PC-9 (cell line): ENCODE data around the gene LCE1B. TPM values are rescaled to one million over a fixed set of nuclear protein-coding genes. Genes with fewer than 3 reads are reported as not detected.

Source experiments
- BruUV-seq: library from RNA; stranded (reverse); fragments of 400-500 nt; replicated peaks from 2 replicates; lab custom pipeline; 2021; lab: Mats Ljungman, UMichigan
- CTCF ChIA-PET: fragments of 300-600 bp; sonication (Branson Sonifier 250); formaldehyde crosslinking; loops from one replicate; lab custom pipeline; 2022; ENCODE audit warnings: antibody characterized with exemption; lab: Charles Lee
- POLR2A ChIA-PET: fragments of 300-600 bp; sonication (Branson Sonifier 250); formaldehyde crosslinking; loops from one replicate; lab custom pipeline; 2022; ENCODE audit warnings: antibody characterized with exemption; ENCODE audit not compliant: unreplicated experiment; lab: Charles Lee
- DNase-seq, 2 experiments: peaks; one replicate each; pipeline versions ENCODE4 v3.0.0 to v3.0.0-alpha.2; 2015 to 2022; ENCODE audit warnings: mixed read lengths in 1 of 2
- H2AFZ ChIP-seq: fragments of 200-600 bp; sonication (generic); 2 replicates; pipeline ENCODE4 v1.8.1; 2017; ENCODE audit warnings: antibody characterized with exemption
- H3F3A ChIP-seq: fragments of 200-600 bp; sonication (generic); 2 replicates; pipeline ENCODE4 v1.8.1; 2017; ENCODE audit warnings: antibody characterized with exemption, mild to moderate bottlenecking, low read depth; ENCODE audit not compliant: insufficient read depth
- H3K27ac ChIP-seq: fragments of 200-600 bp; sonication (generic); 2 replicates; pipeline ENCODE4 v1.6.1; 2016; ENCODE audit warnings: mixed run types
- H3K27me3 ChIP-seq: fragments of 200-600 bp; sonication (generic); 2 replicates; pipeline ENCODE4 v1.6.1; 2016; ENCODE audit warnings: low read depth, mixed run types; ENCODE audit not compliant: insufficient read depth
- H3K36me3 ChIP-seq: fragments of 200-600 bp; sonication (generic); 2 replicates; pipeline ENCODE4 v1.6.1; 2016; ENCODE audit warnings: low read depth, mixed run types
- H3K4me1 ChIP-seq: fragments of 200-600 bp; sonication (generic); replicated peaks from 2 replicates; pipeline ENCODE4 v1.6.1; 2016; ENCODE audit warnings: mixed run types; ENCODE audit not compliant: insufficient read depth
- H3K4me2 ChIP-seq: fragments of 200-600 bp; sonication (generic); 2 replicates; pipeline ENCODE4 v1.6.1; 2017; ENCODE audit warnings: mixed run types
- H3K4me3 ChIP-seq: fragments of 200-600 bp; sonication (generic); 2 replicates; pipeline ENCODE4 v1.6.1; 2016; ENCODE audit warnings: mixed run types
- H3K79me2 ChIP-seq: fragments of 200-600 bp; sonication (generic); 2 replicates; pipeline ENCODE4 v1.6.1; 2017; ENCODE audit warnings: low read depth, mixed run types
- H3K9me2 ChIP-seq: fragments of 200-600 bp; sonication (generic); 2 replicates; pipeline ENCODE4 v1.8.1; 2017; ENCODE audit warnings: mild to moderate bottlenecking; ENCODE audit not compliant: insufficient read depth
- H3K9me3 ChIP-seq: fragments of 200-600 bp; sonication (generic); 2 replicates; pipeline ENCODE4 v1.8.1; 2016; ENCODE audit warnings: low read depth; ENCODE audit not compliant: insufficient read depth
- H4K20me1 ChIP-seq: fragments of 200-600 bp; sonication (generic); 2 replicates; pipeline ENCODE4 v1.8.1; 2017; ENCODE audit not compliant: insufficient read depth
- CTCF ChIP-seq: fragments of 200-600 bp; sonication (generic); conservative IDR thresholded peaks from 2 replicates; pipeline ENCODE4 v1.6.1; 2017; ENCODE audit warnings: mixed run types, antibody characterized with exemption, mild to moderate bottlenecking, moderate library complexity
- EZH2 ChIP-seq: fragments of 200-600 bp; sonication (generic); IDR thresholded peaks from 2 replicates; pipeline ENCODE4 v1.8.0; 2017; ENCODE audit warnings: antibody characterized with exemption, low read depth
- intact Hi-C: fragments of 100-400 bp; cut with micrococcal nuclease; formaldehyde crosslinking; loops from one replicate; pipeline ENCODE4 v1.10.0; 2022; ENCODE audit not compliant: unreplicated experiment
- total RNA-seq: library from RNA; stranded (reverse); gene quantifications from 2 replicates; pipeline ENCODE4 v1.2.3, GENCODE V29; 2021

Gene LCE1B
- total RNA-seq, 1 experiment from 2014 or later = not detected

DNA sequence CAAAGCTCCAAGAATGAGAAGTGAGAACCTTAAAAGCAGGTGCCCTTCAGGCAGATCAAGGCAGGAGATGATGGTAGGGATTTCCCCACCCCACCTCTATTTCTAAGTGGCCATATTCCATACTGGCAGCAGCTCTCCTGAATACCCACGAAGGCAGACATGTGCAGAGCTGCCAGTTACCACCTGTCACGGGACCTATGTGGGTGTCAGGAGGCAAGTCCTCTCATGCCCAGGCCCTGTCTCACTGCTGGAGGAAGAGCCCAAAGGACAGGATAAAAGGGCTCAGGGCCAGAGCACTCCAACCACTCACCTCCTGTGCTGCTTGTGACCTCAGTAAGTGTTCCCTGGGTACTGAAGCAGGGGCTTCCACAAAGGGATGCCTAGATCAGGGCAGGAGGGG lies 721 bp upstream of the LCE1B start:
- ChIA-PET POLR2A (no interaction called here), CTCF (no interaction called here)
- no peaks in the 10 kb centered on the region for H3K9me2 ChIP-seq
- BruUV-seq = no TSS peak
- H3K4me1 ChIP-seq = no peaks in the 10 kb centered on the region
- H3K36me3 ChIP-seq = no peaks in the 10 kb centered on the region
- no peak overlapping the region for H3K4me3 ChIP-seq
- no peak overlapping the region for H3K4me2 ChIP-seq
- no peak overlapping the region for H3K27ac ChIP-seq
- intact Hi-C loops = no loop called here
- H3K27me3 ChIP-seq = peaks cover 40% of the 10 kb centered on the region
- H3K79me2 ChIP-seq = no peaks in the 10 kb centered on the region
- DNase-seq = no peak
- H3F3A ChIP-seq = no peaks in the 10 kb centered on the region
- H2AFZ ChIP-seq = no peak overlapping the region
- H4K20me1 ChIP-seq = no peaks in the 10 kb centered on the region
- TF ChIP-seq CTCF (no peak), EZH2 (no peak)
- H3K9me3 ChIP-seq = no peaks in the 10 kb centered on the region

DNA sequence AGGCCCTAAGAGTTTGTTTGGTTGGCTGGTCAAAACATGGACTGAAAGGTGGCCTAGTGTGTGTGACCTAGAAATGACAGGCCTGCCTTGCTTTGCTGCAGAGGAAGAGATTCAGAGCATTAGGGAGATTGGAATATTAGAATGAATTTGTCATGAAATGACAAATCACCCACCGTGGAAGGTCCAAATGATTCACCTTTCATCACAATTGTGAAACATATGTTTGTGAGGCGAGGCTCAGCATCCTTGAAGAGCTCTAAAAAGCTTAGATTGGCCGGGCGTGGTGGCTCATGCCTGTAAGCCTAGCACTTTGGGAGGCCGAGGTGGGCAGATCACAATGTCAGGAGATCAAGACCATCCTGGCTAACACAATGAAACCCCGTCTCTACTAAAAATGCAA lies 5.5 kb downstream of the LCE1B start:
- Histone ChIP-seq H3K27me3 (peaks cover 14% of the 10 kb centered on the region), H3K27ac (no peak overlapping the region), H3K4me3 (no peak overlapping the region), H2AFZ (no peak overlapping the region), H3K9me2 (no peaks in the 10 kb centered on the region), H3K9me3 (no peaks in the 10 kb centered on the region), H3K79me2 (no peaks in the 10 kb centered on the region), H3K4me1 (no peaks in the 10 kb centered on the region), H3F3A (no peaks in the 10 kb centered on the region), H4K20me1 (no peaks in the 10 kb centered on the region), H3K4me2 (no peak overlapping the region), H3K36me3 (no peaks in the 10 kb centered on the region)
- no peak for DNase-seq
- intact Hi-C loops = no loop called here
- BruUV-seq = no TSS peak
- POLR2A ChIA-PET = no interaction called here
- CTCF ChIA-PET = no interaction called here
- no peak for TF ChIP-seq EZH2
- no peak for TF ChIP-seq CTCF

GRCh38 chr1:152823294-152823693 lies 11.5 kb downstream of the LCE1B start:
- H3K9me2 ChIP-seq = no peaks in the 10 kb centered on the region
- intact Hi-C loops = no loop called here
- H3K36me3 ChIP-seq = no peaks in the 10 kb centered on the region
- ChIA-PET CTCF (no interaction called here), POLR2A (no interaction called here)
- no peak for DNase-seq
- H2AFZ ChIP-seq = no peak overlapping the region
- H3K79me2 ChIP-seq = no peaks in the 10 kb centered on the region
- no peaks in the 10 kb centered on the region for H3K9me3 ChIP-seq
- no peak overlapping the region for H3K4me2 ChIP-seq
- peaks cover 11% of the 10 kb centered on the region for H3K27me3 ChIP-seq
- no peak overlapping the region for H3K27ac ChIP-seq
- H4K20me1 ChIP-seq = no peaks in the 10 kb centered on the region
- no peak overlapping the region for H3K4me3 ChIP-seq
- no TSS peak for BruUV-seq
- TF ChIP-seq EZH2 (no peak), CTCF (no peak)
- H3K4me1 ChIP-seq = no peaks in the 10 kb centered on the region
- H3F3A ChIP-seq = no peaks in the 10 kb centered on the region
